ENCODE data around the gene TMEM59L. TPM values are rescaled to one million over a fixed set of nuclear protein-coding genes. Genes with fewer than 3 reads are reported as not detected.

TMEM59L gene
- total RNA-seq, 6 experiments from 2014 or later: 0.31 to 0.43 TPM; not detected in 4

- no peak overlapping the region for H3K27ac ChIP-seq
- no peaks in the 10 kb centered on the region for H3K4me1 ChIP-seq
- 89% methylated on average over 7 of the region's 7 CpGs for WGBS (ENCODE audit: insufficient coverage, low coverage, low lambda C conversion rate, missing lambda C conversion rate)
- DNase-seq: no peak
- no peaks in the 10 kb centered on the region for H3K27me3 ChIP-seq
- TF ChIP-seq CTCF (IDR thresholded peaks at IDR 0.05) (no peak), POLR2A (IDR thresholded peaks at IDR 0.05) (no peak)
- H3K36me3 ChIP-seq: no peaks in the 10 kb centered on the region
- H3K9me3 ChIP-seq: no peaks in the 10 kb centered on the region
- no peak overlapping the region for H3K4me3 ChIP-seq
- intact Hi-C loops (cut with DNase I): no loop called here
- ATAC-seq: no peak
Measured at GRCh38 chr19:18654469-18654868, 41.8 kb downstream of the TMEM59L start.

- Histone ChIP-seq H3K4me1 (no peaks in the 10 kb centered on the region), H3K9me3 (no peaks in the 10 kb centered on the region), H3K4me3 (no peak overlapping the region), H3K27ac (no peak overlapping the region), H3K36me3 (no peaks in the 10 kb centered on the region), H3K27me3 (no peaks in the 10 kb centered on the region)
- intact Hi-C loops (cut with DNase I): no loop called here
- 100% methylated on average over 1 of the region's 13 CpGs for whole genome bisulfite sequencing (ENCODE audit: insufficient coverage, low coverage, low lambda C conversion rate, missing lambda C conversion rate)
- no peak for ATAC-seq
- no peak for DNase-seq
- TF ChIP-seq POLR2A (IDR thresholded peaks at IDR 0.05): no peak
- no peak for TF ChIP-seq CTCF (IDR thresholded peaks at IDR 0.05)
Measured at GRCh38 chr19:18655173-18655844, 42.6 kb downstream of the TMEM59L start.

- intact Hi-C loops (cut with DNase I): no loop called here
- Histone ChIP-seq H3K27me3 (no peaks in the 10 kb centered on the region), H3K9me3 (no peaks in the 10 kb centered on the region), H3K27ac (no peak overlapping the region), H3K4me1 (no peaks in the 10 kb centered on the region), H3K36me3 (no peaks in the 10 kb centered on the region), H3K4me3 (no peak overlapping the region)
- WGBS (ENCODE audit: insufficient coverage, low coverage, low lambda C conversion rate, missing lambda C conversion rate): no CpG with 5 or more reads among the region's 19 CpGs
- ATAC-seq: peak in 2 of 4 donors; percentile 30 to 36
- no peak for DNase-seq
- TF ChIP-seq CTCF (IDR thresholded peaks at IDR 0.05): no peak
- TF ChIP-seq POLR2A (IDR thresholded peaks at IDR 0.05): no peak
Measured at GRCh38 chr19:18656337-18657086, 43.8 kb downstream of the TMEM59L start.

- TF ChIP-seq POLR2A (IDR thresholded peaks at IDR 0.05) (no peak), CTCF (IDR thresholded peaks at IDR 0.05) (no peak)
- no peak overlapping the region for H3K4me3 ChIP-seq
- 53% methylated on average over 4 of the region's 20 CpGs for WGBS (ENCODE audit: insufficient coverage, low coverage, low lambda C conversion rate, missing lambda C conversion rate)
- H3K4me1 ChIP-seq: no peaks in the 10 kb centered on the region
- DNase-seq (no peak), ATAC-seq (peak in 1 of 4 donors; percentile 18)
- H3K36me3 ChIP-seq: no peaks in the 10 kb centered on the region
- intact Hi-C loops (cut with DNase I): no loop called here
- H3K27ac ChIP-seq: no peak overlapping the region
- no peaks in the 10 kb centered on the region for H3K9me3 ChIP-seq
- H3K27me3 ChIP-seq: no peaks in the 10 kb centered on the region
Measured at GRCh38 chr19:18657590-18658365, 45.1 kb downstream of the TMEM59L start.
